Activated naive CD8-positive, alpha-beta T cell treated with anti-CD3 and anti-CD28 coated beads, Interleukin-2, amount 50 U/mL, for 24 hours (primary cell): ENCODE results near the gene ARL14EP.

Source experiments
- ATAC-seq: fragments of 150-1000 bp; cut with Tn5 transposase; one replicate; pipeline ENCODE4 v1.10.0; 2021
- DNase-seq: peaks from one replicate; pipeline ENCODE4 v3.0.0; 2021
- H3K27ac Mint-ChIP-seq: one replicate; pipeline ENCODE4 v1.8.0; 2021; ENCODE audit warnings: mild to moderate bottlenecking, mixed read lengths
- H3K27me3 Mint-ChIP-seq: one replicate; pipeline ENCODE4 v1.8.0; 2021; ENCODE audit warnings: mixed read lengths
- H3K36me3 Mint-ChIP-seq: one replicate; pipeline ENCODE4 v1.8.0; 2021; ENCODE audit warnings: low read depth, mixed read lengths
- H3K4me1 Mint-ChIP-seq: one replicate; pipeline ENCODE4 v1.8.0; 2021; ENCODE audit warnings: mixed read lengths
- H3K4me3 Mint-ChIP-seq: one replicate; pipeline ENCODE4 v1.8.0; 2021; ENCODE audit warnings: mild to moderate bottlenecking, moderate library complexity, mixed read lengths
- H3K9me3 Mint-ChIP-seq: one replicate; pipeline ENCODE4 v1.8.0; 2021; ENCODE audit warnings: mixed read lengths

Gene ARL14EP

DNA sequence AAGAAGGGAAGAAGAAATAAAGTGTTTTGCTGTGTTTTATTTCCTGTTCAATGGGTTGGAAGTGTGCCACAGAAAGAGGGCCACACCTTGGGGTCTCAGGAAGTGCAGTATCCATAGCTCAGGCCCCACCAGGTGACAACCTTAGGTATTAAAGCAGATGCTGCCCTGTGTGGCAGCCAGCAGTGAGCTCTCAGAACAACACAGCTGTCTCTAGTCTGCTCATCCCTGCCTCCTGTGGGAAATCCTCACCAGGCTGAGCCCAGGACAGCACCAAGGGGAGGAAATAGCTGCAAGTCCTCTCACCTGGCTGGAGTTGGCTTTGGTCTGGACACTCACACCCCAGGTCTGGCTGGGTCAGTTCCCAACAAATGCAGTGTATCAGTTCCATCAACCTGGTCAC is 25.1 kb downstream of the ARL14EP start:
- Mint-ChIP-seq H3K27ac (no peak overlapping the region), H3K4me3 (no peak overlapping the region), H3K4me1 (peaks cover 8% of the 10 kb centered on the region), H3K9me3 (no peaks in the 10 kb centered on the region), H3K27me3 (peaks cover 5% of the 10 kb centered on the region), H3K36me3 (no peaks in the 10 kb centered on the region)
- ATAC-seq (no peak), DNase-seq (no peak)

DNA sequence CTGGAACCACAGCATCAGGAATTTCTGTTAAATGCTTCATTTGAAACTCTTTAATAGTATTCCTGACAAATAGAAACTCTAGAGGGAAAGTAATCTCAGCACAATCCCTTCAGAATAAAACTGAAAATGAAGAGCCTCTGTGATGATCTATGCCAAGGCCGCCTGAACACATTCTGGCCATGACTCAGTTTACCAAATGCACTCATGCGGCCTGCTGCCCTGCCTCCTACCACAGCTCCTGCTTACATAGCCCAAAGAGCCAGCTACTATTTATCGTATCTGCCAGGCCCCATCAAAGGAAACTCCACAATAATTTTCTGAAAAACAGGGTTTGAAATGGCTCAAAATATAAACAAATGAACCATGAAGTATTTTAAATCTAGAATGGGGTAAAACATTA is 27.0 kb downstream of the ARL14EP start:
- no peaks in the 10 kb centered on the region for H3K36me3 Mint-ChIP-seq
- H3K27me3 Mint-ChIP-seq, result peaks cover 7% of the 10 kb centered on the region
- no peak for DNase-seq
- H3K27ac Mint-ChIP-seq, result no peak overlapping the region
- H3K9me3 Mint-ChIP-seq, result no peaks in the 10 kb centered on the region
- no peak for ATAC-seq
- H3K4me1 Mint-ChIP-seq, result peaks cover 7% of the 10 kb centered on the region
- no peak overlapping the region for H3K4me3 Mint-ChIP-seq

DNA sequence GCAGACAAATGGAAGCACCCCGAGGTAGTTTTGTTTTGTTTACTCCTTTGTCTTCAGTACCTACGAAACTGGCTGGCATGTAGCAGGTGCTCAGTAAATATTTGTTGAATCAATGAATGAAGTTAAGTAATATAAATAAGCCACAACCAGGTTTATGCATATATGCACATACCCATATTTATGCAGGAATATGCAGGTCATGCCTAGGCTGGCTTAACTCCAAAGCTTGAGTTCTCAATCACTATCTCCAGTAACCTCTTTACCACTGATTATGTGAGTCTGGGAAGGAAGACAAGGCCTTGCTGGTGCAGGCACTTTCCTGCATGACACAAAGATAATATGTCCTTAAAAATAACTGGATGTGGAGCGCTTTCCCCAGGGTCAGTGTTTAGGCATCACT is 27.5 kb downstream of the ARL14EP start:
- ATAC-seq, result no peak
- DNase-seq, result no peak
- peaks cover 7% of the 10 kb centered on the region for H3K4me1 Mint-ChIP-seq
- H3K4me3 Mint-ChIP-seq, result no peak overlapping the region
- H3K36me3 Mint-ChIP-seq, result no peaks in the 10 kb centered on the region
- H3K9me3 Mint-ChIP-seq, result no peaks in the 10 kb centered on the region
- peaks cover 7% of the 10 kb centered on the region for H3K27me3 Mint-ChIP-seq
- H3K27ac Mint-ChIP-seq, result no peak overlapping the region

DNA sequence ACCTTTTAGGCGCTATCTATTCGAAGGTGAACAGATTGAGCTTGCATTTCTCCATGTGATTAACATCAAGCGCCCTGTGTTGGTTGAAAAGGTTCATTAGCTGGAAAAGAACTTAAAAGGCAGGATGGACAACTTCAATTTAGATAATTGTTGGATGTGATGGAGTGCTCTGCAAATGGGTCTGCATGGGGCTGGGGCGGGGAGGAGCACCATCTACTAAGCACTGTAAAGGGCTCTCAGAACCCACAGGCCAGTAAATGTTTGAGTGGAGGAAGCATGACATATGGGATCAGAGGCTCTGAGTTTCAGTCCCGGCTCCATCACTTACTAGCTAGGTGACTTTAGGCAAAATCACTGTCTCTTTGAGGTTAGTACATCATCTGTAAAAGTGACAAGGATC is 28.2 kb downstream of the ARL14EP start:
- Mint-ChIP-seq H3K36me3 (no peaks in the 10 kb centered on the region), H3K27me3 (peaks cover 7% of the 10 kb centered on the region), H3K4me3 (no peak overlapping the region), H3K9me3 (no peaks in the 10 kb centered on the region), H3K4me1 (peaks cover 7% of the 10 kb centered on the region), H3K27ac (no peak overlapping the region)
- ATAC-seq, result no peak
- DNase-seq, result no peak

DNA sequence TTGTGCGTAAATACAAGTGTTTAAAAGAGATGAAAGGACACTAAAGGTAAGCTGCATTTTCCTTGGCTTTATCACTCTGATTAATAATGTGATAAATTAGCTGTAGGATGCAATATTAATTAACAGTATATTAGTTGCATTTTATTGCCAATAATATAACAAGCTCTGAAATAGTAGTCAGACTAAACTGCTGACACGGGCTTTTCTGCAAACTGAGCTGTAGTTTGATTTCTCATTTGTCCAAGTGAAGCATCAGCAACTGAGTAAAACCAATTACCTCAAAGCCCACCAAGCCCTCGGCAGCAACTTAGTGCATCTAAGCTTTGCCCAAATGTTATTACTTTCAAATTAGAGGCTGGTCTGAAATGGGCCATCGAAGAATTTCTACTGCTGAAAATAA is 33.5 kb downstream of the ARL14EP start:
- no peaks in the 10 kb centered on the region for H3K4me1 Mint-ChIP-seq
- H3K27ac Mint-ChIP-seq, result no peak overlapping the region
- no peak overlapping the region for H3K4me3 Mint-ChIP-seq
- ATAC-seq (no peak), DNase-seq (no peak)
- no peaks in the 10 kb centered on the region for H3K36me3 Mint-ChIP-seq
- H3K9me3 Mint-ChIP-seq, result no peaks in the 10 kb centered on the region
- H3K27me3 Mint-ChIP-seq, result peaks cover 10% of the 10 kb centered on the region

DNA sequence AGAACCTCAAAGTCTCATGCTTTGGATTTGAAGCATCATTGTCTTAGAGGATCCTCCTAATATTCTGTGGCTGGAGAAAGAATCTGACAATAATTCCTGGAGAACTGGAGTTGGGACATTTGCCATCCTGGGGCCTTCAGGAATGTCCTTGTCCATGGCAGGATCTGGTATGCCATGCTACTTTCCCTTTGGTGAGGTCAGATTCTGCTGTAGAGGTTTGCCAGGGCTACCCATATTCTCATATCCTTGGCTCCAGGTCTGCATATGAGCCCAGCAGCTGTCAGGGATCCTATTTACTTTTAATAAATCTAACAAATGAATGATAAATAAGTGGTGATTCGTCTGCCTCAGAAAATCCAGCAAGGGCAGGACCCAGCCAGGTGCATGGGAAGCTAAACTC is 35.0 kb downstream of the ARL14EP start:
- Mint-ChIP-seq H3K27ac (no peak overlapping the region), H3K4me1 (no peaks in the 10 kb centered on the region), H3K9me3 (no peaks in the 10 kb centered on the region), H3K4me3 (no peak overlapping the region), H3K27me3 (peaks cover 7% of the 10 kb centered on the region), H3K36me3 (no peaks in the 10 kb centered on the region)
- DNase-seq (no peak), ATAC-seq (no peak)

DNA sequence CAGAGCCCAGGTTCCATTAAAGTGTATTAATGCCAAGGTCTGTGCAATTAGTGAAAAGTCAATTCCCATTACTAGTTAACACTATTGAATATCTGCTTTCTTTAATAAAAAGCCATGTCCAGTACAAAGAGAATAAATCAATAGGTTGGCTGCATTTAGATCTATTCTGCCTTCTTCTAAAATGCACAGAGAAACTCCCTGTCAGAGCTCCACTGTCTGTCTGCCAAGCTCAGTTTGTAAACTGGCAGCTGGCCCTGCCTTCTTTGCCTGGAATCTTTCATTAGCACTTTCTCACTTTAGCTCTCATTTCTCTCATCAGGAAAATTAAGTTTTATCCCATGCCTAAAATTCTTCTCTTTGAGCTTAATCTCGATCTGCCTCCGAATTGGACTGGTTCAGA is 35.6 kb downstream of the ARL14EP start:
- no peak overlapping the region for H3K27ac Mint-ChIP-seq
- H3K9me3 Mint-ChIP-seq, result no peaks in the 10 kb centered on the region
- peaks cover 5% of the 10 kb centered on the region for H3K27me3 Mint-ChIP-seq
- no peaks in the 10 kb centered on the region for H3K36me3 Mint-ChIP-seq
- no peaks in the 10 kb centered on the region for H3K4me1 Mint-ChIP-seq
- DNase-seq (no peak), ATAC-seq (no peak)
- H3K4me3 Mint-ChIP-seq, result no peak overlapping the region

DNA sequence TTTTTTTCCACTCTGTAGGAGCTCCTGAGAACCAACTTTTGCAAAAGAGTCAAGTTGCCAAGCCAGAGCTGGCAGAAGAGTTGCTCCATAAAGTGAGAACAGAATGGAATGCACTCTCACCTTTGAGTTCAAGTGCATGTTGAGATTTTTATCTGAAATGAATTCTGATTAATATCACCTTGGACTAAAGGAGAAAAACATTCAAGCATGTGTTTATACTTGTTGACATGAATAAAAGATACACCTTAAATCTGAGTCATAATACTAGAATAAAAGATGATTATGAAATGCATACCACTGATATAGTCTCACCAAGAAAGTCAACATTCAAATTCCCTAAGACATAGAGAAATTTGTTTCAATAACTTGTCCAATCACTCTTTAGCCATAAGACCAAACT is 37.8 kb downstream of the ARL14EP start:
- DNase-seq (no peak), ATAC-seq (no peak)
- Mint-ChIP-seq H3K36me3 (no peaks in the 10 kb centered on the region), H3K9me3 (no peaks in the 10 kb centered on the region), H3K4me1 (no peaks in the 10 kb centered on the region), H3K27ac (no peak overlapping the region), H3K4me3 (no peak overlapping the region), H3K27me3 (peaks cover 5% of the 10 kb centered on the region)

DNA sequence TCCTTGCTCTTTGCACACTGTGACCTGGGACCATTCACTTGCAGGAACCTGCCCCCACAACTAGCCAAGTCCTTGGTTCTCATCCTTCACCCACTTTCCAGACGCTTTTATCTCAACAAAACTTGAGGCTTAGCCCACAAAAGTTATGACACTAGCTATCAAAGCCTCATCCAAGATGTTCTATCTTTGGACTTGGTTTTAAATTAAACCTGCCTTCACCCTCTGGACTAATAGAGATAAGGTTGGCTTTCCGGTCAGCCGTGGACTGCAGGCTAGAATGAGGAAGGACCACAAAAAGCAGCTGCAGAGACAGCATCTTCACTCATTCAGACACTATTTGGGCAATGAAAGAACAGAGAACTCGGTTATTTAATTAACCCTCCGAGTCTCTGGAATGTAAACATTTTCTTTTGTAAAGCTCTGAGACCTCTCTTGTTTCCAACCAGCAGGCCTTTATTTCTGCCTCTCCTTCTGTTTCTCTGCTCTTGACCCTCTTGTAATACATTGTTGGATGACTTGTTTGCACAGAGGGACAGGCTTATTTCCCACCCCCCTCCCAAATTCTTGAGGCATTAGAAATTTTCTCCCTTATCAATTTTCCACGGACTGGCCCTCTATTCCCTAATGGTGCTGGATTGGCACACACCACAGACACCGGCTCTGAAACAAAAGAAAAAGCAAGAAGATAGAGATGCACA is 41.4 kb downstream of the ARL14EP start:
- Mint-ChIP-seq H3K4me3 (no peak overlapping the region), H3K36me3 (no peaks in the 10 kb centered on the region), H3K4me1 (no peaks in the 10 kb centered on the region), H3K9me3 (no peaks in the 10 kb centered on the region), H3K27me3 (peaks cover 4% of the 10 kb centered on the region), H3K27ac (no peak overlapping the region)
- ATAC-seq, result no peak
- no peak for DNase-seq

GRCh38 chr11:30364837-30365482 is 42.1 kb downstream of the ARL14EP start:
- Mint-ChIP-seq H3K4me1 (no peaks in the 10 kb centered on the region), H3K27ac (no peak overlapping the region), H3K9me3 (no peaks in the 10 kb centered on the region), H3K27me3 (peaks cover 2% of the 10 kb centered on the region), H3K36me3 (no peaks in the 10 kb centered on the region), H3K4me3 (no peak overlapping the region)
- no peak for DNase-seq
- no peak for ATAC-seq

DNA sequence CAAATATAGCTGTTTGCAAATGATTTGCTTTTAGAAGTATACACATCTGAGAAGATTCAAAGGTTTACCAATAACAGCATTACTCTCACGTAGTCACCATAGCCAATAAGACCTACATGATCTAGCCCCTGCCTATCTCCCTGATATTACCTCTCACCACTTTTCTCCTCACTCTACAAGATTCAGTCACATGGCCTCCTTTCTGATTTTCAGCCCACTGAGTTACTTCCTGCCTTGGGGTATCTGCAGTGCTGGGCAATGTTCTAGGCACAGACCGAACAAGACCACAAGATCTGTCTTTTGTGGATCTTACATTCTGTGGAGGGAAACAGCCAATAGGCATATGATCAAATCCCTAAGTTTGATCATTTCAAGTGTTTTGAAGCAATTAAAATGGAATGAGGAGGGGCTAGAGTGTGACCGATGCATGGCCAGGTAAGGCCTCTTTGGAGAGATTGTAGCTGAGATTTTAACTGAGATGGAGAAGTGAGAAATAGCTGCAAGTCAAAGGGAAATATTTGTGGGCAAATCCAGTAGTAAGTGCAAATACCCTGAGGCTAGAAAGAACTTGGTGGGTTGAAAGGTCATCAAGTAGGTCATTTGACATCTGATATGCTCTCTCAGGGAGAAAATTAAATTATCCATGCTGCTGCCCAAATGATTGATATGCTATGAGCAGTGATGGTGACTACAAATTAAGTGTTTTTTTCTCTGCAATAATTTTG is 43.1 kb downstream of the ARL14EP start:
- no peak for ATAC-seq
- Mint-ChIP-seq H3K9me3 (no peaks in the 10 kb centered on the region), H3K27me3 (peaks cover 2% of the 10 kb centered on the region)

DNA sequence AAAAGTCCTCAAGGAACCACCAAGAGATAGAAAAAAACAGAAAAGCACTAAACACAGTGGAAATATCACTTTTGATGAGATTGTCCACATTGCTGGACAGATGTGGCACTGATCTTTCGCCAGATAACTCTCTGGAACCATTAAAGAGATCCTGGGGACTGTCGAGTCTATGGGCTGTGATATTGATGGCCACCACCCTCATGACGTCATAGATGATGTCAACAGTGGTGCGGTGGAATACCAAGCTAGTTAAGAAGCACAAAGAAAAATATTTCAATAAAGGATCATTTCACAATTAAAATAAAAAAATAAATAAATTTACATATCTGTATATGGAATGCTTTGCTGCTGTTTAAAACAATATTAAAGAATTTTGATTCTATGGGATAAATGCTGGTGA is 45.5 kb downstream of the ARL14EP start:
- no peak for DNase-seq
- Mint-ChIP-seq H3K27ac (no peak overlapping the region), H3K36me3 (no peaks in the 10 kb centered on the region), H3K27me3 (no peaks in the 10 kb centered on the region), H3K9me3 (no peaks in the 10 kb centered on the region), H3K4me1 (no peaks in the 10 kb centered on the region), H3K4me3 (no peak overlapping the region)
- ATAC-seq, result no peak

More for the DNA sequence above, 43.1 kb downstream of the ARL14EP start:
- no peak overlapping the region for H3K4me3 Mint-ChIP-seq
- DNase-seq, result no peak
- H3K4me1 Mint-ChIP-seq, result no peaks in the 10 kb centered on the region
- no peaks in the 10 kb centered on the region for H3K36me3 Mint-ChIP-seq
- no peak overlapping the region for H3K27ac Mint-ChIP-seq

DNA sequence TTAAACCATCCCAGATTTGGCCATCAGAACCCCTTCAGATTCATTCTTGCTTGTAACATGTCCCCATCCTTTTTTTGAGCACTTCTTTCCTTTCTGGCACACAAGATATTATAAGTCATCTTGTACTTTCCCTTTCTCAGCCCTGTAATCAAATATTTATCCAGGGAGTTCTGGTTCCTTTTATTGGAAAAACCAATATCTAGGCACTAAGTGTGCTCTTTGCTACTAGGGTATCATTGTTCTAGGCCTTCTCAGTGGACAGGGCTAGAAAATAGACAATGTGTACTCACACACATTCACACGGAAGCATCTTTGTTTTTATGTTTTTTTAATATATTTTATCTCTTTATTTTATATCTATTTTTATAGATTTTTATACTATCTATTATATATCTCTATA is 47.3 kb downstream of the ARL14EP start:
- DNase-seq, result no peak
- H3K36me3 Mint-ChIP-seq, result no peaks in the 10 kb centered on the region
- H3K27ac Mint-ChIP-seq, result no peak overlapping the region
- H3K9me3 Mint-ChIP-seq, result no peaks in the 10 kb centered on the region
- no peaks in the 10 kb centered on the region for H3K4me1 Mint-ChIP-seq
- no peaks in the 10 kb centered on the region for H3K27me3 Mint-ChIP-seq
- no peak overlapping the region for H3K4me3 Mint-ChIP-seq
- ATAC-seq, result no peak

DNA sequence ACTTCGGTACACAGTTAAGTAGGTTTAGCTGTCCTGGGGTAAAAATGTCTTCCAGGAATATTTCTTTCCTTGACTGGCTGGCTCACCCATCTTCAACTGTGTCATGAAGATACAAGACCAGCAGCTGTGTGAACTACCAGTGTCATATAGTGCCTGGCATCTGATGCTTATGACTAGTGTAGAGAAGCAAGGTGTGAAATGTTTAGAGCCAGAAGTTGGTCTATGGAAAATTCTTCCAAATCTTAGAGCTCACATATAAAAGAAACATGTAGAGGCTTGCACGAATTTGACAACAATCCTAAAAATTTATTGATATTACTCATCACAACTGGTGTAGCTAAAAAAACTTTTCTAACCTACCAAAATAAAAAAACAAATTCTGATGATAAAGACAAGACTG is 54.4 kb downstream of the ARL14EP start:
- Mint-ChIP-seq H3K27me3 (peaks cover 3% of the 10 kb centered on the region), H3K4me1 (no peaks in the 10 kb centered on the region), H3K4me3 (no peak overlapping the region), H3K36me3 (no peaks in the 10 kb centered on the region), H3K9me3 (no peaks in the 10 kb centered on the region), H3K27ac (no peak overlapping the region)
- DNase-seq (no peak), ATAC-seq (no peak)

- no peak overlapping the region for H3K27ac Mint-ChIP-seq
- H3K9me3 Mint-ChIP-seq, result no peaks in the 10 kb centered on the region
- H3K4me1 Mint-ChIP-seq, result no peaks in the 10 kb centered on the region
- peaks cover 3% of the 10 kb centered on the region for H3K27me3 Mint-ChIP-seq
- DNase-seq (no peak), ATAC-seq (no peak)
- no peaks in the 10 kb centered on the region for H3K36me3 Mint-ChIP-seq
- no peak overlapping the region for H3K4me3 Mint-ChIP-seq
Observed at GRCh38 chr11:30380846-30381245, 57.9 kb downstream of the ARL14EP start.
